Measurements from ENCODE around the gene ALG2.
A peak's percentile ranks its signal among the peaks of the same experiment; 100 is the strongest.

ALG2 gene

DNA sequence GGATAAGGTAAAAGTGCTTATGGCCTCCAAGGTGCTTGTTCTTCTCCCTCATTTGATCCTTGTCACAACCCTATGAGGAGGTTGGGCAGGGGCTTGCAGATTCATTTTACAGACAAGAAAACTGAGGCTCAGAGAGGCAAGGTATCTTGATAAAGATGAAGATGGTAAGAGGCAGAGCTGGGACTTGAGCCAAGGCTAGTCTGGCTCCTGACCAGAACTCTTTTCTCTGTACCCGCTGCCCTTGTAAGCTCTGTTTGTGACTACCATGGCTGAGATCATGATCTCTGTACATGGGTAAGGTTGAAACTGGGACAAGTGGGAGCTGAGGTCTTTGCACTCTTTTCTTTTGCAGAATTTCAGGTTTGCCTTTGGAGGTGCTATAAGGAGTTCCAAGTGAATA, 33.9 kb upstream of the ALG2 start:
- H3K23ac ChIP-seq (ENCODE audit: low read length) = no peak overlapping the region
- no peaks in the 10 kb centered on the region for H3K79me1 ChIP-seq (ENCODE audit: low read length)
- no peak overlapping the region for H3K4ac ChIP-seq (ENCODE audit: low read depth, low read length)
- H3K4me1 ChIP-seq (ENCODE audit: control insufficient read depth, low read depth, low read length) = peaks cover 7% of the 10 kb centered on the region
- no peaks in the 10 kb centered on the region for H3K27me3 ChIP-seq (ENCODE audit: insufficient read depth, low read length, poor library complexity)
- no peaks in the 10 kb centered on the region for H3K79me2 ChIP-seq (ENCODE audit: control insufficient read depth, insufficient read depth, low read length)
- no CpG with 5 or more reads among the region's 1 CpG for WGBS (ENCODE audit: extremely low coverage, insufficient coverage, low lambda C conversion rate)
- no peak overlapping the region for H3K9ac ChIP-seq (ENCODE audit: low read length)
- H2BK15ac ChIP-seq (replicated peaks; ENCODE audit: low read depth) = no peak overlapping the region
- H3K56ac ChIP-seq (ENCODE audit: low read length) = no peak overlapping the region
- no peaks in the 10 kb centered on the region for H3K36me3 ChIP-seq (ENCODE audit: control insufficient read depth, insufficient read depth, low read length)
- no peak overlapping the region for H2AK5ac ChIP-seq (ENCODE audit: low read length)
- no peak overlapping the region for H4K8ac ChIP-seq (ENCODE audit: low read depth, low read length)
- H3K18ac ChIP-seq (ENCODE audit: low read length) = no peak overlapping the region
- no peak overlapping the region for H3K4me2 ChIP-seq (ENCODE audit: low read length)
- H4K5ac ChIP-seq (ENCODE audit: low read length) = no peak overlapping the region
- no peak overlapping the region for H2BK5ac ChIP-seq (ENCODE audit: low read length)
- no peak overlapping the region for H3K27ac ChIP-seq (ENCODE audit: low read depth, low read length)
- H3K4me3 ChIP-seq (ENCODE audit: low read length) = no peak overlapping the region
- H2BK120ac ChIP-seq (ENCODE audit: low read depth, low read length) = no peak overlapping the region
- no peak for DNase-seq

DNA sequence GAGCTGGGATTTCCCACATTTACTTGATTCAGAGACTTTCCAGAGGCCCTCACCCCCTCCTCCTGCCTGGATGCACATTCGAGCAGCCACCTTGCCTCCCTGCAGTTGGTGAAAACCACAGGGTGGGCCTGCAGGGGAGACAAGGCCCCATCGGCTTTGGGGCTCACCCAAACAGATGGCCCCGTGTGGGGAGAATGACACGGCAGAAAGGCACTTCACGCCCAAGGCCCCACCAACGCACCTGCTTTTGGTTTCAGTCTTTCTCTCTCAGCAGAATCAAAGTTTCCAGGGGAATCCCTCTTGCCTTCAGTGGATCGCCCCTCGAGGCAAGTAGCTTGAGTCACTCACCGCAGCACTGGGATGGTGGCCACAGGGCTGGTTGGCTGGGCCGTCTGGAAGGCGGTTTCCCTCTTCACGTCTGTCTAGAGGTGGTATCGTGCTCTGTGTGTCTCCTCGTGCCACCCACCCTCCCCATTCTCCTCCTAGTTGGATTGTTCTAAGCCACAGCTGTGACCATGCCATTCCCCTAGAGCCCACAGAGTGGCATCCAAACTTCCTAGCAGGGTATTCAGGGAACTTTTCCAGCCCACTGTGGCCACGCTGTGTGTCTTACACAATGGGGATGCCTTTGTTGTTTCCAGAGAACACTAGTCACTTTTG, 32.2 kb upstream of the ALG2 start:
- Histone ChIP-seq H3K4me2 (ENCODE audit: low read length) (no peak overlapping the region), H3K27ac (ENCODE audit: low read depth, low read length) (no peak overlapping the region), H4K5ac (ENCODE audit: low read length) (no peak overlapping the region), H3K4ac (ENCODE audit: low read depth, low read length) (no peak overlapping the region), H2BK5ac (ENCODE audit: low read length) (no peak overlapping the region), H4K8ac (ENCODE audit: low read depth, low read length) (no peak overlapping the region), H2BK120ac (ENCODE audit: low read depth, low read length) (no peak overlapping the region), H3K4me3 (ENCODE audit: low read length) (no peak overlapping the region), H3K9ac (ENCODE audit: low read length) (no peak overlapping the region), H3K79me1 (ENCODE audit: low read length) (no peaks in the 10 kb centered on the region), H3K4me1 (ENCODE audit: control insufficient read depth, low read depth, low read length) (peaks cover 2% of the 10 kb centered on the region), H2BK15ac (replicated peaks; ENCODE audit: low read depth) (no peak overlapping the region), H3K36me3 (ENCODE audit: control insufficient read depth, insufficient read depth, low read length) (no peaks in the 10 kb centered on the region), H3K23ac (ENCODE audit: low read length) (no peak overlapping the region), H3K79me2 (ENCODE audit: control insufficient read depth, insufficient read depth, low read length) (no peaks in the 10 kb centered on the region), H3K56ac (ENCODE audit: low read length) (no peak overlapping the region), H2AK5ac (ENCODE audit: low read length) (no peak overlapping the region), H3K27me3 (ENCODE audit: insufficient read depth, low read length, poor library complexity) (no peaks in the 10 kb centered on the region), H3K18ac (ENCODE audit: low read length) (no peak overlapping the region)
- DNase-seq = peak; percentile 17
- WGBS (ENCODE audit: extremely low coverage, insufficient coverage, low lambda C conversion rate) = no CpG with 5 or more reads among the region's 15 CpGs

DNA sequence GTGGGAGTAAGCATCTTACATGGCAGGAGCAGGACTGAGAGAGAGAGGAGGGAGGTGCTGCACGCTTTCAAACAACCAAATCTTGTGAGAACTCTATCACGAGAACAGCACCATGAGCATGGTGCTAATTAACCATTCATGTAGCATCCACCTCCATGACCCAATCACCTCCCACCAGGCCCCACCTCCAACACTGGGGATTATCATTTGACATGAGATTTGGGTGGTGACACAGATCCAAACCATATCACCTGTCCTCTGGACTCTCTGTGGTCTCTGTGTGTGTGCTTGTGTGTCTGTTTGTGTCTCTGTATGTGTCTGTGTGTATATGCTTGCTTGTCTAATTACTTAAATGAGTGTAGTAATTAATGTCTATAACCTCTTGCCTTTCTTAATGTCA, 31.4 kb upstream of the ALG2 start:
- no peak overlapping the region for H2BK15ac ChIP-seq (replicated peaks; ENCODE audit: low read depth)
- H2BK5ac ChIP-seq (ENCODE audit: low read length) = no peak overlapping the region
- WGBS (ENCODE audit: extremely low coverage, insufficient coverage, low lambda C conversion rate) = no CpG with 5 or more reads among the region's 2 CpGs
- H3K79me1 ChIP-seq (ENCODE audit: low read length) = no peaks in the 10 kb centered on the region
- H3K4me1 ChIP-seq (ENCODE audit: control insufficient read depth, low read depth, low read length) = no peaks in the 10 kb centered on the region
- no peak overlapping the region for H3K23ac ChIP-seq (ENCODE audit: low read length)
- no peaks in the 10 kb centered on the region for H3K79me2 ChIP-seq (ENCODE audit: control insufficient read depth, insufficient read depth, low read length)
- no peak overlapping the region for H3K27ac ChIP-seq (ENCODE audit: low read depth, low read length)
- H2BK120ac ChIP-seq (ENCODE audit: low read depth, low read length) = no peak overlapping the region
- no peak overlapping the region for H3K56ac ChIP-seq (ENCODE audit: low read length)
- H3K36me3 ChIP-seq (ENCODE audit: control insufficient read depth, insufficient read depth, low read length) = no peaks in the 10 kb centered on the region
- no peak overlapping the region for H3K18ac ChIP-seq (ENCODE audit: low read length)
- H2AK5ac ChIP-seq (ENCODE audit: low read length) = no peak overlapping the region
- H3K4ac ChIP-seq (ENCODE audit: low read depth, low read length) = no peak overlapping the region
- no peak overlapping the region for H4K5ac ChIP-seq (ENCODE audit: low read length)
- no peak for DNase-seq
- no peaks in the 10 kb centered on the region for H3K27me3 ChIP-seq (ENCODE audit: insufficient read depth, low read length, poor library complexity)
- H4K8ac ChIP-seq (ENCODE audit: low read depth, low read length) = no peak overlapping the region
- no peak overlapping the region for H3K9ac ChIP-seq (ENCODE audit: low read length)
- H3K4me3 ChIP-seq (ENCODE audit: low read length) = no peak overlapping the region
- H3K4me2 ChIP-seq (ENCODE audit: low read length) = no peak overlapping the region

DNA sequence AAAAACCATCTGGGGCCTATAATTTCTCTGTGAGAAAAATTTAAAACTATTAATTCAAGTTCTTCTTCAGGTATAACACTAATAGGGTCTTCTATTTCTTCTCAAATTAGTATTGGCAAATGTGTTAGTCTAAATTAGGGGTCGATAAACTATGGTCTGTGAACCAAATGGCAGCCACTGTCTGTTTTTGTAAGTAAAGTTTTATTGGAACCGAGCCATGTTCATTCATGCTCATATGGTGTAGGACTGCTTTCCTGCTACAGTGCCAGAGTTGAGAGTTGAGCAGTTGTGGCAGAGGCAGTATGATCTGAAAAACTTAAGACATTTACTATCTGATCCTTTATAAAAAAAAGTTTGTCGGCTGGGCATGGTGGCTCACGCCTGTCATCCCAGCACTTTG, 29.4 kb upstream of the ALG2 start:
- Histone ChIP-seq H2BK5ac (ENCODE audit: low read length) (no peak overlapping the region), H2BK120ac (ENCODE audit: low read depth, low read length) (no peak overlapping the region), H3K27me3 (ENCODE audit: insufficient read depth, low read length, poor library complexity) (no peaks in the 10 kb centered on the region), H4K5ac (ENCODE audit: low read length) (no peak overlapping the region), H3K18ac (ENCODE audit: low read length) (no peak overlapping the region), H3K9ac (ENCODE audit: low read length) (no peak overlapping the region), H3K23ac (ENCODE audit: low read length) (no peak overlapping the region), H3K36me3 (ENCODE audit: control insufficient read depth, insufficient read depth, low read length) (no peaks in the 10 kb centered on the region), H3K4ac (ENCODE audit: low read depth, low read length) (no peak overlapping the region), H2BK15ac (replicated peaks; ENCODE audit: low read depth) (no peak overlapping the region), H3K4me1 (ENCODE audit: control insufficient read depth, low read depth, low read length) (no peaks in the 10 kb centered on the region), H3K79me2 (ENCODE audit: control insufficient read depth, insufficient read depth, low read length) (no peaks in the 10 kb centered on the region), H3K56ac (ENCODE audit: low read length) (no peak overlapping the region), H2AK5ac (ENCODE audit: low read length) (no peak overlapping the region), H3K4me3 (ENCODE audit: low read length) (no peak overlapping the region), H4K8ac (ENCODE audit: low read depth, low read length) (no peak overlapping the region), H3K79me1 (ENCODE audit: low read length) (no peaks in the 10 kb centered on the region), H3K4me2 (ENCODE audit: low read length) (no peak overlapping the region), H3K27ac (ENCODE audit: low read depth, low read length) (no peak overlapping the region)
- DNase-seq = no peak
- no CpG with 5 or more reads among the region's 4 CpGs for WGBS (ENCODE audit: extremely low coverage, insufficient coverage, low lambda C conversion rate)

DNA sequence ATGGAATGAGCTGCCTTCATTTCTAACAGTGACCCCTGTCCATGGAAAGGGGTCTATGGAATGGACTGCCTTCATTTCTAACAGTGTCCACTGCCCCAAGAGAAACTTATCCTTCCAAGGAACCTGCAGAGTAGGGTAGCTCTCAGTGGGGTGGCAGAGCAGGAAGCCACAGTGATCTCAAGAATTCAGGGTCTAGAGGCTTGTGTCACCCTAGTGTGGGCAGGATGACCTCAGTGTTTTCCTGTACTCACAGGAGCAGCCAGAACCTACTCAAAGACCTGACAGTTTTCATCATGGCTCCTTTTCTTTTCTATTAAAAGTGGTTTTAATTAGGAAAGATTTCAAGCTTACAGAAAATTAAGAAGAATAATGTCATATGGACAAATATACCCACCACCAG, 27.9 kb upstream of the ALG2 start:
- Histone ChIP-seq H3K18ac (ENCODE audit: low read length) (no peak overlapping the region), H3K9ac (ENCODE audit: low read length) (no peak overlapping the region), H3K4me3 (ENCODE audit: low read length) (no peak overlapping the region), H3K79me1 (ENCODE audit: low read length) (no peaks in the 10 kb centered on the region), H3K4ac (ENCODE audit: low read depth, low read length) (no peak overlapping the region), H4K8ac (ENCODE audit: low read depth, low read length) (no peak overlapping the region), H3K4me1 (ENCODE audit: control insufficient read depth, low read depth, low read length) (no peaks in the 10 kb centered on the region), H2BK15ac (replicated peaks; ENCODE audit: low read depth) (no peak overlapping the region), H3K56ac (ENCODE audit: low read length) (no peak overlapping the region), H2BK120ac (ENCODE audit: low read depth, low read length) (no peak overlapping the region), H3K23ac (ENCODE audit: low read length) (no peak overlapping the region), H3K79me2 (ENCODE audit: control insufficient read depth, insufficient read depth, low read length) (no peaks in the 10 kb centered on the region), H3K4me2 (ENCODE audit: low read length) (no peak overlapping the region), H4K5ac (ENCODE audit: low read length) (no peak overlapping the region), H3K27ac (ENCODE audit: low read depth, low read length) (no peak overlapping the region), H3K36me3 (ENCODE audit: control insufficient read depth, insufficient read depth, low read length) (no peaks in the 10 kb centered on the region), H2BK5ac (ENCODE audit: low read length) (no peak overlapping the region), H2AK5ac (ENCODE audit: low read length) (no peak overlapping the region), H3K27me3 (ENCODE audit: insufficient read depth, low read length, poor library complexity) (no peaks in the 10 kb centered on the region)
- DNase-seq = peak; percentile 15

All from mesendoderm (in vitro differentiated cells).